WTC11 (cell line): ENCODE results near the gene HACD2.

Experiments used
- SP1 ChIP-seq: sonication (generic); formaldehyde crosslinking; conservative IDR thresholded peaks from 2 replicates; pipeline ENCODE4 v1.8.1; 2022; ENCODE audit warnings: missing genetic modification reagents
- ZNF232 ChIP-seq: sonication (generic); formaldehyde crosslinking; IDR thresholded peaks from 2 replicates; pipeline ENCODE4 v1.8.0; 2022; ENCODE audit warnings: mild to moderate bottlenecking, missing genetic modification reagents
- TF ChIP-seq, protein P1 (sequence below): fragments of 200-600 bp; IDR thresholded peaks from 2 replicates; pipeline ENCODE4 v1.8.0; 2022; ENCODE audit warnings: antibody characterized with exemption

DNA sequence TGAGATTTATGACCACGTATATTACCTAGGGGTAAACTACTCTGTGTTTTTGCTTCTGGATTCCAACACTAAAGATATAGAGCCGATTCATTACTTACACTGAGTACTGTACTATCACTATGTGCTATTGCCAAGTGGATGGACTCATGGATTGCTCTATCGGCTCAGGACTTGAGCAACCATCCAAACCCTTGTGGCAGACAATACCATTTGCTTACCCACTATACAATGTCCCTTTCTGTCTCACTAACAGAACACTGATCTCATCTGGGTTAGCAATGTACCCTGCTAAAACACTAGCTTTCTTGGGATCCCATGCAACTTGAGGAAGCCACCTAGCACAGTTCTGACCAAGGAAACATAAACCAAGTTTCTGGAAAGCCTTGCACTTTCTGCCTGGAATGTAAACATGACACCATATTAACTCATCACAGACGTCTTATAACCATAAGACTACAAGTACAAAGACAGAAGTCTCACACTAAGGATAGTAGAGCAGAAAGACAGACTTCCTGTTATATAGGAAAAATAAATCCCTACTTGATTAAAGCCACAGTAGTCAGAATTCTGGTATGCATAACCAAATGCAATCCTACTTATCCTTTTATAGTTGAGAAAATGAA, 38.6 kb downstream of the HACD2 start:
- TF ChIP-seq, protein P1, sequence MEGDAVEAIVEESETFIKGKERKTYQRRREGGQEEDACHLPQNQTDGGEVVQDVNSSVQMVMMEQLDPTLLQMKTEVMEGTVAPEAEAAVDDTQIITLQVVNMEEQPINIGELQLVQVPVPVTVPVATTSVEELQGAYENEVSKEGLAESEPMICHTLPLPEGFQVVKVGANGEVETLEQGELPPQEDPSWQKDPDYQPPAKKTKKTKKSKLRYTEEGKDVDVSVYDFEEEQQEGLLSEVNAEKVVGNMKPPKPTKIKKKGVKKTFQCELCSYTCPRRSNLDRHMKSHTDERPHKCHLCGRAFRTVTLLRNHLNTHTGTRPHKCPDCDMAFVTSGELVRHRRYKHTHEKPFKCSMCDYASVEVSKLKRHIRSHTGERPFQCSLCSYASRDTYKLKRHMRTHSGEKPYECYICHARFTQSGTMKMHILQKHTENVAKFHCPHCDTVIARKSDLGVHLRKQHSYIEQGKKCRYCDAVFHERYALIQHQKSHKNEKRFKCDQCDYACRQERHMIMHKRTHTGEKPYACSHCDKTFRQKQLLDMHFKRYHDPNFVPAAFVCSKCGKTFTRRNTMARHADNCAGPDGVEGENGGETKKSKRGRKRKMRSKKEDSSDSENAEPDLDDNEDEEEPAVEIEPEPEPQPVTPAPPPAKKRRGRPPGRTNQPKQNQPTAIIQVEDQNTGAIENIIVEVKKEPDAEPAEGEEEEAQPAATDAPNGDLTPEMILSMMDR = no peak
- TF ChIP-seq ZNF232 (CRISPR knock-in tag) (no peak), SP1 (CRISPR knock-in tag) (no peak)
